Right atrium auricular region (tissue), 2 donors: ENCODE data around the gene MAP3K21. TPM values are rescaled to one million over a fixed set of nuclear protein-coding genes. Genes with fewer than 3 reads are reported as not detected.

Experiments used
- DNase-seq: peaks from one replicate; pipeline ENCODE4 v3.0.0-alpha.2; 2019; ENCODE audit warnings: low spot score
- H3K27ac ChIP-seq, 2 donors: fragments of 200-600 bp; sonication (generic); 1 replicate in 1 of 2; 2 replicates in 1 of 2; pipeline ENCODE4 v1.5.1; 2016 to 2019
- H3K27me3 ChIP-seq, 2 donors: fragments of 200-600 bp; sonication (generic); one replicate each; pipeline versions ENCODE4 v1.5.1 to v1.6.0; 2017 to 2019
- H3K36me3 ChIP-seq: fragments of 200-600 bp; sonication (generic); one replicate; pipeline ENCODE4 v1.5.1; 2016
- H3K4me1 ChIP-seq, 2 donors: fragments of 200-600 bp; sonication (generic); one replicate each; pipeline versions ENCODE4 v1.5.1 to v1.6.0; 2017 to 2019
- H3K4me3 ChIP-seq, 2 donors: fragments of 200-600 bp; sonication (generic); 1 replicate in 1 of 2; 2 replicates in 1 of 2; pipeline ENCODE4 v1.5.1; 2017 to 2019; ENCODE audit warnings: mild to moderate bottlenecking in 1 of 2, moderate library complexity in 1 of 2
- H3K9me3 ChIP-seq, 2 donors: fragments of 200-600 bp; sonication (generic); one replicate each; pipeline ENCODE4 v1.5.1; 2019
- CTCF ChIP-seq, 2 donors: fragments of 200-600 bp; sonication (generic); IDR thresholded peaks; one replicate each; pipeline ENCODE4 v1.5.1; 2019; ENCODE audit warnings: antibody characterized with exemption in 2 of 2
- total RNA-seq, 2 donors: library from RNA; depleted of rRNA; stranded (reverse); fragments of >200 nt; gene quantifications; one replicate each; pipeline ENCODE4 v1.1.0, GENCODE V29; 2016

Gene MAP3K21
- total RNA-seq, 2 donors from 2014 or later, result 1.2 to 1.4 TPM

GRCh38 chr1:233355841-233356704 lies 28.5 kb downstream of the MAP3K21 start:
- Histone ChIP-seq H3K9me3 (no peaks in the 10 kb centered on the region), H3K4me1 (no peaks in the 10 kb centered on the region), H3K27me3 (no peaks in the 10 kb centered on the region), H3K4me3 (no peak overlapping the region), H3K36me3 (no peaks in the 10 kb centered on the region), H3K27ac (no peak overlapping the region)
- DNase-seq, result no peak
- no peak for TF ChIP-seq CTCF (IDR thresholded peaks at IDR 0.05)

GRCh38 chr1:233356705-233356987 lies 29.1 kb downstream of the MAP3K21 start:
- no peaks in the 10 kb centered on the region for H3K36me3 ChIP-seq
- no peaks in the 10 kb centered on the region for H3K27me3 ChIP-seq
- TF ChIP-seq CTCF (IDR thresholded peaks at IDR 0.05), result no peak

GRCh38 chr1:233357595-233358397 lies 30.3 kb downstream of the MAP3K21 start:
- H3K9me3 ChIP-seq, result no peaks in the 10 kb centered on the region
- no peaks in the 10 kb centered on the region for H3K27me3 ChIP-seq
- no peak overlapping the region for H3K27ac ChIP-seq
- TF ChIP-seq CTCF (IDR thresholded peaks at IDR 0.05), result no peak
- no peaks in the 10 kb centered on the region for H3K36me3 ChIP-seq
- no peak overlapping the region for H3K4me3 ChIP-seq
- DNase-seq, result no peak
- H3K4me1 ChIP-seq, result no peaks in the 10 kb centered on the region

More at GRCh38 chr1:233356705-233356987, 29.1 kb downstream of the MAP3K21 start:
- H3K4me1 ChIP-seq, result no peaks in the 10 kb centered on the region
- no peak overlapping the region for H3K27ac ChIP-seq
- no peaks in the 10 kb centered on the region for H3K9me3 ChIP-seq
- H3K4me3 ChIP-seq, result no peak overlapping the region
- DNase-seq, result no peak

GRCh38 chr1:233359431-233359830 lies 31.9 kb downstream of the MAP3K21 start:
- DNase-seq, result no peak
- Histone ChIP-seq H3K36me3 (no peaks in the 10 kb centered on the region), H3K4me3 (no peak overlapping the region), H3K9me3 (no peaks in the 10 kb centered on the region), H3K4me1 (no peaks in the 10 kb centered on the region), H3K27me3 (no peaks in the 10 kb centered on the region), H3K27ac (no peak overlapping the region)
- no peak for TF ChIP-seq CTCF (IDR thresholded peaks at IDR 0.05)

- Histone ChIP-seq H3K36me3 (no peaks in the 10 kb centered on the region), H3K27me3 (no peaks in the 10 kb centered on the region), H3K4me3 (no peak overlapping the region), H3K4me1 (no peaks in the 10 kb centered on the region), H3K9me3 (no peaks in the 10 kb centered on the region), H3K27ac (no peak overlapping the region)
- no peak for DNase-seq
- TF ChIP-seq CTCF (IDR thresholded peaks at IDR 0.05), result no peak
These were observed 32.4 kb downstream of the MAP3K21 start for GRCh38 chr1:233359905-233360304.
